ENCODE measurements around the gene OPCML. TPM values are rescaled to one million over a fixed set of nuclear protein-coding genes. Genes with fewer than 3 reads are reported as not detected.

The OPCML gene
- total and polyA plus RNA-seq, 2 donors (not counting 1 experiment from before 2014, with no cell fraction given): not detected

DNA sequence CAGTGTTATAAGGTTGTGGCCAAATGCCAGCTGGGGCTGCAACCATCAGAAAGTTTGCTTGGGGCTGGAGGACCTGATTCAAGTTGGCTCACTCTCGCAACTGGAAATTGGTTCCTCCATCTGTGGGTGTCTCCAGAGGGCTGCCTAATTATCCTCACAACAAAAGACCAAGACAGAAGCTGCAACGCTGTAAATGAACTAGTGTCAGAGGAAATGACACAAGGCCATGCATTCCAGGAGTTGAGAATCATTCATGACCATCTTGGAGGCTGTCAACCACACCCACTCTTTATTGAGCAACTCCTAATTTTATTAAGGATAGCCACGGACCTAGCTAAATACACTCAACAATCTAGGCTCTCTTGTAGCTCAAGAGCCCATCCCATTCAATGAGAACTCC is 1060.8 kb downstream of the OPCML start:
- Histone ChIP-seq H3K27ac (ENCODE audit: low read length in 2 of 2) (no peak overlapping the region), H3K4me2 (replicated peaks; ENCODE audit: low read depth, low read length, poor library complexity, severe bottlenecking) (no peak overlapping the region), H3K79me2 (ENCODE audit: control insufficient read depth, insufficient read depth, low read length) (no peaks in the 10 kb centered on the region), H2AFZ (ENCODE audit: insufficient read depth, low read depth, low read length, poor library complexity, severe bottlenecking) (no peak overlapping the region), H3K27me3 (replicated peaks in 1 of 4; ENCODE audit: control extremely low read depth in 1 of 4, control insufficient read depth in 3 of 4, insufficient read depth in 4 of 4, low read length in 3 of 4) (no peaks in the 10 kb centered on the region), H3K4me3 (ENCODE audit: control extremely low read depth in 1 of 5, extremely low read depth in 1 of 5, insufficient read depth in 1 of 5, low read depth in 2 of 5, low read length in 4 of 5) (no peak overlapping the region), H3K9me3 (ENCODE audit: control extremely low read depth in 1 of 3, control insufficient read depth in 2 of 3, insufficient read depth in 1 of 3, low read length in 2 of 3) (peaks cover 0 to 7% (median 0%) of the 10 kb centered on the region in 3 donors), H3K9ac (ENCODE audit: low read length) (no peak overlapping the region), H4K20me1 (ENCODE audit: control insufficient read depth, insufficient read depth, low read length, poor library complexity, severe bottlenecking) (no peaks in the 10 kb centered on the region), H3K4me1 (ENCODE audit: control insufficient read depth in 2 of 2, insufficient read depth in 2 of 2, low read length in 2 of 2) (no peaks in the 10 kb centered on the region), H3K36me3 (replicated peaks in 1 of 2; ENCODE audit: control extremely low read depth in 1 of 2, control insufficient read depth in 1 of 2, extremely low read depth in 1 of 2, insufficient read depth in 2 of 2, low read length in 1 of 2) (no peaks in the 10 kb centered on the region)
- no peaks in the 10 kb centered on the region for H3K27me3 Mint-ChIP-seq
- intact Hi-C loops (cut with micrococcal nuclease): no loop called here
- H3K27ac Mint-ChIP-seq: no peak overlapping the region
- POLR2A ChIA-PET: no interaction called here
- H3K9me3 Mint-ChIP-seq (ENCODE audit: insufficient read depth): no peaks in the 10 kb centered on the region
- no peak for TF ChIP-seq EZH2 (IDR thresholded peaks at IDR 0.05; ENCODE audit: borderline replicate concordance, insufficient read depth, low read depth, low read length, poor library complexity, severe bottlenecking)
- DNase-seq: no peak
- H3K4me1 Mint-ChIP-seq: no peaks in the 10 kb centered on the region
- 59% methylated on average over 2 of the region's 3 CpGs for WGBS (ENCODE audit: insufficient coverage)
- CTCF ChIA-PET: no interaction called here
- H3K4me3 Mint-ChIP-seq: no peak overlapping the region
- ATAC-seq (ENCODE audit: low read depth): no peak

DNA sequence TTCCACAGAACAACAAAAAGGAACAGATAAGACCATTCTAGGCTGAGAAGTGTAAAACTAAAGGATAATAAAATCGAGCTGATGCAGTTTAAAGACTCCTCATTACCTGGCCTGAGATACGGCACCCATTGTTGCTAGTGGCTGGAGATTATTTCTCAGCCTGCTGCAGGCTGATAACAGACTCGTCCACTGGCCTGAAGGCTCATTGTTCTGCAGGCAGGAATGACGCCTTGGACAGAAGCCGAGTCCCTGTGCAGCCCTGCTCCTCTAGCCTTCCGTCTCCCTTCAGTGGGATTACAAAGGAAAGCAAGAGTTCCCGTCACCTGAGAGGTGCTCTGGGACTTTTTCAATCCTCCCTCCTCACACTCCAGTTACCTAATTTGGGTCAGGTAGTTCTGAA is 1065.3 kb downstream of the OPCML start:
- Histone ChIP-seq H3K4me3 (ENCODE audit: control extremely low read depth in 1 of 5, extremely low read depth in 1 of 5, insufficient read depth in 1 of 5, low read depth in 2 of 5, low read length in 4 of 5) (no peak overlapping the region), H2AFZ (ENCODE audit: insufficient read depth, low read depth, low read length, poor library complexity, severe bottlenecking) (no peak overlapping the region), H3K27me3 (replicated peaks in 1 of 4; ENCODE audit: control extremely low read depth in 1 of 4, control insufficient read depth in 3 of 4, insufficient read depth in 4 of 4, low read length in 3 of 4) (no peaks in the 10 kb centered on the region), H3K4me2 (replicated peaks; ENCODE audit: low read depth, low read length, poor library complexity, severe bottlenecking) (no peak overlapping the region), H3K4me1 (ENCODE audit: control insufficient read depth in 2 of 2, insufficient read depth in 2 of 2, low read length in 2 of 2) (no peaks in the 10 kb centered on the region), H3K79me2 (ENCODE audit: control insufficient read depth, insufficient read depth, low read length) (no peaks in the 10 kb centered on the region), H3K9me3 (ENCODE audit: control extremely low read depth in 1 of 3, control insufficient read depth in 2 of 3, insufficient read depth in 1 of 3, low read length in 2 of 3) (peaks cover 0 to 2% (median 0%) of the 10 kb centered on the region in 3 donors), H3K36me3 (replicated peaks in 1 of 2; ENCODE audit: control extremely low read depth in 1 of 2, control insufficient read depth in 1 of 2, extremely low read depth in 1 of 2, insufficient read depth in 2 of 2, low read length in 1 of 2) (no peaks in the 10 kb centered on the region), H3K9ac (ENCODE audit: low read length) (no peak overlapping the region), H3K27ac (ENCODE audit: low read length in 2 of 2) (no peak overlapping the region), H4K20me1 (ENCODE audit: control insufficient read depth, insufficient read depth, low read length, poor library complexity, severe bottlenecking) (no peaks in the 10 kb centered on the region)
- ChIA-PET POLR2A (no interaction called here), CTCF (no interaction called here)
- no peaks in the 10 kb centered on the region for H3K4me1 Mint-ChIP-seq
- no peak for ATAC-seq (ENCODE audit: low read depth)
- no peak overlapping the region for H3K4me3 Mint-ChIP-seq
- intact Hi-C loops (cut with micrococcal nuclease): loop anchor here (10.0 kb wide), 1 partner anchor 618 kb away; no protein-coding TSS in a partner anchor
- H3K27me3 Mint-ChIP-seq: no peaks in the 10 kb centered on the region
- TF ChIP-seq, protein P1, sequence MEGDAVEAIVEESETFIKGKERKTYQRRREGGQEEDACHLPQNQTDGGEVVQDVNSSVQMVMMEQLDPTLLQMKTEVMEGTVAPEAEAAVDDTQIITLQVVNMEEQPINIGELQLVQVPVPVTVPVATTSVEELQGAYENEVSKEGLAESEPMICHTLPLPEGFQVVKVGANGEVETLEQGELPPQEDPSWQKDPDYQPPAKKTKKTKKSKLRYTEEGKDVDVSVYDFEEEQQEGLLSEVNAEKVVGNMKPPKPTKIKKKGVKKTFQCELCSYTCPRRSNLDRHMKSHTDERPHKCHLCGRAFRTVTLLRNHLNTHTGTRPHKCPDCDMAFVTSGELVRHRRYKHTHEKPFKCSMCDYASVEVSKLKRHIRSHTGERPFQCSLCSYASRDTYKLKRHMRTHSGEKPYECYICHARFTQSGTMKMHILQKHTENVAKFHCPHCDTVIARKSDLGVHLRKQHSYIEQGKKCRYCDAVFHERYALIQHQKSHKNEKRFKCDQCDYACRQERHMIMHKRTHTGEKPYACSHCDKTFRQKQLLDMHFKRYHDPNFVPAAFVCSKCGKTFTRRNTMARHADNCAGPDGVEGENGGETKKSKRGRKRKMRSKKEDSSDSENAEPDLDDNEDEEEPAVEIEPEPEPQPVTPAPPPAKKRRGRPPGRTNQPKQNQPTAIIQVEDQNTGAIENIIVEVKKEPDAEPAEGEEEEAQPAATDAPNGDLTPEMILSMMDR (IDR thresholded peaks at IDR 0.05): no peak
- no peak for TF ChIP-seq EZH2 (IDR thresholded peaks at IDR 0.05; ENCODE audit: borderline replicate concordance, insufficient read depth, low read depth, low read length, poor library complexity, severe bottlenecking)
- DNase-seq: no peak
- 26% methylated on average over 5 of the region's 7 CpGs for WGBS (ENCODE audit: insufficient coverage)
- no peaks in the 10 kb centered on the region for H3K9me3 Mint-ChIP-seq (ENCODE audit: insufficient read depth)
- H3K27ac Mint-ChIP-seq: no peak overlapping the region
